H9 (cell line): ENCODE results near the gene MTG2. TPM values are rescaled to one million over a fixed set of nuclear protein-coding genes. Genes with fewer than 3 reads are reported as not detected.

ENCODE experiments used
- DNase-seq: peaks from one replicate; pipeline ENCODE4 v3.0.0-alpha.2; 2017
- H2AFZ ChIP-seq: one replicate; pipeline ENCODE4 v1.6.1; 2013; ENCODE audit warnings: mild to moderate bottlenecking, low read length, control low read depth, moderate library complexity
- H2AK5ac ChIP-seq: 2 replicates; pipeline ENCODE4 v1.6.1; 2013; ENCODE audit warnings: low read length, control low read depth, mixed read lengths; ENCODE audit not compliant: insufficient read length
- H2BK120ac ChIP-seq: one replicate; pipeline ENCODE4 v1.6.1; 2013; ENCODE audit warnings: low read depth, mild to moderate bottlenecking, low read length, control low read depth, inconsistent platforms; ENCODE audit not compliant: poor library complexity, severe bottlenecking
- H2BK12ac ChIP-seq: 2 replicates; pipeline ENCODE4 v1.6.1; 2013; ENCODE audit warnings: low read length, control low read depth, mixed read lengths, low read depth; ENCODE audit not compliant: insufficient read length
- H2BK15ac ChIP-seq: 2 replicates; pipeline ENCODE4 v1.6.1; 2013; ENCODE audit warnings: low read depth, low read length, control low read depth
- H2BK20ac ChIP-seq: one replicate; pipeline ENCODE4 v1.6.1; 2013; ENCODE audit warnings: low read depth, mild to moderate bottlenecking, low read length, control low read depth, inconsistent platforms; ENCODE audit not compliant: poor library complexity, severe bottlenecking
- H2BK5ac ChIP-seq: 2 replicates; pipeline ENCODE4 v1.6.1; 2013; ENCODE audit warnings: low read length, control low read depth, mixed read lengths; ENCODE audit not compliant: insufficient read length
- H3K14ac ChIP-seq: 2 replicates; pipeline ENCODE4 v1.6.1; 2013; ENCODE audit warnings: low read length, control low read depth; ENCODE audit not compliant: insufficient read depth
- H3K18ac ChIP-seq: 2 replicates; pipeline ENCODE4 v1.6.1; 2013; ENCODE audit warnings: low read depth, mild to moderate bottlenecking, mixed read lengths, low read length, control low read depth; ENCODE audit not compliant: insufficient read length
- H3K23ac ChIP-seq: 2 replicates; pipeline ENCODE4 v1.6.1; 2013; ENCODE audit warnings: low read length, control low read depth, mixed read lengths, low read depth; ENCODE audit not compliant: insufficient read length
- H3K23me2 ChIP-seq: 2 replicates; pipeline ENCODE4 v1.6.1; 2013; ENCODE audit warnings: low read depth, mild to moderate bottlenecking, mixed read lengths, low read length, control low read depth; ENCODE audit not compliant: insufficient read length, poor library complexity, severe bottlenecking
- H3K27ac ChIP-seq: 2 replicates; pipeline ENCODE4 v1.5.1; 2013; ENCODE audit warnings: low read length, control low read depth, mixed read lengths, low read depth; ENCODE audit not compliant: insufficient read length
- H3K27me3 ChIP-seq: 2 replicates; pipeline ENCODE4 v1.6.1; 2013; ENCODE audit warnings: low read length, control low read depth, inconsistent platforms; ENCODE audit not compliant: insufficient read depth
- H3K4ac ChIP-seq: 2 replicates; pipeline ENCODE4 v1.6.1; 2013; ENCODE audit warnings: low read depth, mild to moderate bottlenecking, control low read depth, inconsistent platforms, low read length, moderate library complexity
- H3K4me1 ChIP-seq: 2 replicates; pipeline ENCODE4 v1.6.1; 2013; ENCODE audit warnings: low read length, control low read depth, inconsistent platforms; ENCODE audit not compliant: insufficient read depth
- H3K4me2 ChIP-seq: 2 replicates; pipeline ENCODE4 v1.6.1; 2013; ENCODE audit warnings: low read length, control low read depth, mixed read lengths; ENCODE audit not compliant: insufficient read length, insufficient read depth
- H3K56ac ChIP-seq: 2 replicates; pipeline ENCODE4 v1.6.1; 2013; ENCODE audit warnings: low read depth, mild to moderate bottlenecking, mixed read lengths, low read length, control low read depth; ENCODE audit not compliant: insufficient read length
- H3K79me1 ChIP-seq: 2 replicates; pipeline ENCODE4 v1.6.1; 2013; ENCODE audit warnings: low read depth, mild to moderate bottlenecking, moderate library complexity, low read length, control low read depth, inconsistent platforms; ENCODE audit not compliant: insufficient read depth, poor library complexity, severe bottlenecking
- H3K79me2 ChIP-seq: 2 replicates; pipeline ENCODE4 v1.6.1; 2013; ENCODE audit warnings: low read length, control low read depth, inconsistent platforms; ENCODE audit not compliant: insufficient read depth
- H3K9ac ChIP-seq: 2 replicates; pipeline ENCODE4 v1.6.1; 2013; ENCODE audit warnings: low read length, control low read depth, mixed read lengths; ENCODE audit not compliant: insufficient read length; ENCODE audit errors: extremely low read depth
- H3K9me3 ChIP-seq: one replicate; pipeline ENCODE4 v1.6.1; 2013; ENCODE audit warnings: low read depth, low read length, inconsistent platforms; ENCODE audit not compliant: control insufficient read depth
- H3T11ph ChIP-seq: one replicate; pipeline ENCODE4 v1.6.1; 2013; ENCODE audit warnings: mild to moderate bottlenecking, low read length, control low read depth, inconsistent platforms
- H4K20me1 ChIP-seq: one replicate; pipeline ENCODE4 v1.6.1; 2013; ENCODE audit not compliant: control insufficient read depth, insufficient read length, insufficient read depth
- H4K5ac ChIP-seq: 2 replicates; pipeline ENCODE4 v1.6.1; 2013; ENCODE audit warnings: low read depth, mild to moderate bottlenecking, mixed read lengths, low read length, control low read depth; ENCODE audit not compliant: insufficient read length
- H4K8ac ChIP-seq: replicated peaks from 2 replicates; pipeline ENCODE4 v1.6.1; 2013; ENCODE audit warnings: low read length, control low read depth, mixed read lengths, low read depth; ENCODE audit not compliant: insufficient read length
- H4K91ac ChIP-seq: 2 replicates; pipeline ENCODE4 v1.6.1; 2013; ENCODE audit warnings: low read depth, mild to moderate bottlenecking, moderate library complexity, mixed read lengths, low read length, control low read depth; ENCODE audit not compliant: insufficient read length
- H3K27ac Mint-ChIP-seq, 3 experiments: 2 replicates in 2 of 3; 3 replicates in 1 of 3; pipeline ENCODE4 v1.8.0; 2020 to 2021; ENCODE audit warnings: mixed read lengths in 3 of 3, mild to moderate bottlenecking in 1 of 3, moderate library complexity in 1 of 3
- H3K27me3 Mint-ChIP-seq: 2 replicates; pipeline ENCODE4 v1.8.0; 2021; ENCODE audit warnings: low read depth, mild to moderate bottlenecking, moderate library complexity, mixed read lengths
- H3K36me3 Mint-ChIP-seq, 3 experiments: 2 replicates in 2 of 3; 3 replicates in 1 of 3; pipeline ENCODE4 v1.8.0; 2020 to 2021; ENCODE audit warnings: low read depth in 3 of 3, mixed read lengths in 3 of 3; ENCODE audit not compliant: insufficient read depth in 1 of 3
- H3K4me1 Mint-ChIP-seq, 2 experiments: 2 replicates each; pipeline ENCODE4 v1.8.0; 2020; ENCODE audit warnings: mixed read lengths in 2 of 2
- H3K4me3 Mint-ChIP-seq, 2 experiments: 2 replicates in 1 of 2; 3 replicates in 1 of 2; pipeline ENCODE4 v1.8.0; 2020 to 2021; ENCODE audit warnings: mild to moderate bottlenecking in 2 of 2, mixed read lengths in 2 of 2, moderate library complexity in 1 of 2
- H3K9me3 Mint-ChIP-seq, 2 experiments: 2 replicates in 1 of 2; 3 replicates in 1 of 2; pipeline ENCODE4 v1.8.0; 2020; ENCODE audit warnings: mild to moderate bottlenecking in 2 of 2, mixed read lengths in 2 of 2, moderate library complexity in 1 of 2
- WGBS: extraction: QIAGEN DNeasy Blood & Tissue Kit; methylation state at CpG from one replicate; pipeline ENCODE4 v1.1.7; 2013; ENCODE audit warnings: missing lambda C conversion rate, low lambda C conversion rate, mixed read lengths; ENCODE audit not compliant: insufficient read length; ENCODE audit errors: extremely low coverage; 5-methylcytosine and 5-hydroxymethylcytosine counted together
- total RNA-seq: library from RNA; stranded (reverse); gene quantifications from 2 replicates; pipeline ENCODE4 v1.2.1, GENCODE V29; 2021
- TF ChIP-seq, protein P1 (sequence below): fragments of 200-600 bp; sonication (generic); conservative IDR thresholded peaks from 3 replicates; pipeline ENCODE4 v1.8.0; 2021; ENCODE audit warnings: antibody characterized with exemption, mild to moderate bottlenecking

Gene MTG2
- total RNA-seq, 1 experiment from 2014 or later, result 25.1 TPM

DNA sequence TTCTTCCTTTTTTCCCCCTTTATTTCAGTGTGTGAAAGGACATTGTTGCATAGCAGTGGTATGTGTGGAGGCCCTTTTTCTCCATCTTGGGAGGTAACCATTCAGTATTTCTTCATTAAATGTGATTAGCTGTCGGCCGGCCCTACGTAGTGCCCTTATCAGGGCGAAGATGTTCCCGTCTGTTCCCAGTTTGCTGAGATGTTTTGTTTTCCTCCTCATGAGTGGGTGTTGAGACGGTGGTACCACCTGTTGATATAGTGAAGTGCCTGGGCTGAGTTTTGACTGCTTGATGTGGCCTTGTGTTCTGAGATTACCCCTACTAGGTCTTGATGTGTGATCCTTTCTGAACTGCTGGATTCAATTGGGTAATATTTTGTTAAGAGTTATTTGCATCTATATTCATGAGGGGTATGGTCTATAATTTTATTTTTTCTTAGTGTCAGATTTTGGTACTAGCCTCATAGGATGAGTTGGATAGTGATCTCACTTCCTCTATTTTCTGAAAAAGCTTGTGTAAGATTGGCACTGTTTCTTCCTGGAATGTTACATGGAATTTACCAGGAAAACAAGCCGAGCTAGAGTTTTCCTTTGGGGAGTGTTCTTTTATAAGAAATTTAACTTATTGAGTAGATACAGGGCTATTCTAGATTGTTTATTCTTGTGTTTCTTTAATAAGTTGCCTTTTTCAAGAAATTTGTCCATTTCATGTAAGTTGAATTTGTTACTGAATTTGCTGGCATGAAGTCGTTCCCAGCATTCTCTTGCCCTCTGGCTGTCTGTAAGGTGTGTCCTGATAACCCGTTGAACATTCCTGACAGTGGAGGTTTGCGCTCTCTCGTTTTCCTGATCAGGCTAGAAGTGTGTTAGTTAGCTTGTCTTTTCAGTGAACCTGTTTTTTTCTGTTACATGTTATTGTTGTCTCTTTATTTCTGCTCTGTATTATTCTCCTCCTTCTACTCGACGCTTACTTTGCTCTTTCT lies 4.3 kb downstream of the MTG2 start:
- H3K27ac ChIP-seq, result no peak overlapping the region
- no peaks in the 10 kb centered on the region for H3K27me3 ChIP-seq

More for the DNA sequence above, 4.3 kb downstream of the MTG2 start:
- H3K9me3 Mint-ChIP-seq, result no peaks in the 10 kb centered on the region
- H3K4me3 Mint-ChIP-seq, result no peak overlapping the region; a peak in 1 of 5 replicates
- no peak for DNase-seq
- H3K23me2 ChIP-seq, result peaks cover 3% of the 10 kb centered on the region
- H3T11ph ChIP-seq, result no peak overlapping the region
- no peaks in the 10 kb centered on the region for H3K79me1 ChIP-seq
- H2BK120ac ChIP-seq, result no peak overlapping the region
- peaks cover 0 to 3% (median 0%) of the 10 kb centered on the region in 3 experiments; a peak in 1 of 7 replicates for H3K36me3 Mint-ChIP-seq
- WGBS, result no CpG with 5 or more reads among the region's 13 CpGs
- no peaks in the 10 kb centered on the region for H3K9me3 ChIP-seq
- no peak overlapping the region for H2AFZ ChIP-seq
- H3K14ac ChIP-seq, result no peak overlapping the region
- no peak overlapping the region for H3K4me2 ChIP-seq
- H3K27me3 Mint-ChIP-seq, result no peaks in the 10 kb centered on the region; the same call in 1 of the 2 replicates
- peaks cover 8 to 9% of the 10 kb centered on the region in 2 experiments for H3K4me1 Mint-ChIP-seq
- no peak overlapping the region for H4K8ac ChIP-seq
- no peaks in the 10 kb centered on the region for H4K20me1 ChIP-seq
- no peak overlapping the region for H3K4ac ChIP-seq
- H2BK12ac ChIP-seq, result no peak overlapping the region
- peaks cover 2% of the 10 kb centered on the region; the same call in 1 of the 2 replicates for H3K4me1 ChIP-seq
- H3K56ac ChIP-seq, result no peak overlapping the region
- H3K27ac Mint-ChIP-seq, result no peak overlapping the region; a peak in 1 of 7 replicates
- TF ChIP-seq, protein P1, sequence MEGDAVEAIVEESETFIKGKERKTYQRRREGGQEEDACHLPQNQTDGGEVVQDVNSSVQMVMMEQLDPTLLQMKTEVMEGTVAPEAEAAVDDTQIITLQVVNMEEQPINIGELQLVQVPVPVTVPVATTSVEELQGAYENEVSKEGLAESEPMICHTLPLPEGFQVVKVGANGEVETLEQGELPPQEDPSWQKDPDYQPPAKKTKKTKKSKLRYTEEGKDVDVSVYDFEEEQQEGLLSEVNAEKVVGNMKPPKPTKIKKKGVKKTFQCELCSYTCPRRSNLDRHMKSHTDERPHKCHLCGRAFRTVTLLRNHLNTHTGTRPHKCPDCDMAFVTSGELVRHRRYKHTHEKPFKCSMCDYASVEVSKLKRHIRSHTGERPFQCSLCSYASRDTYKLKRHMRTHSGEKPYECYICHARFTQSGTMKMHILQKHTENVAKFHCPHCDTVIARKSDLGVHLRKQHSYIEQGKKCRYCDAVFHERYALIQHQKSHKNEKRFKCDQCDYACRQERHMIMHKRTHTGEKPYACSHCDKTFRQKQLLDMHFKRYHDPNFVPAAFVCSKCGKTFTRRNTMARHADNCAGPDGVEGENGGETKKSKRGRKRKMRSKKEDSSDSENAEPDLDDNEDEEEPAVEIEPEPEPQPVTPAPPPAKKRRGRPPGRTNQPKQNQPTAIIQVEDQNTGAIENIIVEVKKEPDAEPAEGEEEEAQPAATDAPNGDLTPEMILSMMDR, result no peak
- H3K9ac ChIP-seq, result no peak overlapping the region
- H4K91ac ChIP-seq, result no peak overlapping the region
- no peak overlapping the region for H2BK5ac ChIP-seq
- H2AK5ac ChIP-seq, result no peak overlapping the region
- peaks cover 4% of the 10 kb centered on the region; the same call in 1 of the 2 replicates for H3K79me2 ChIP-seq
- no peak overlapping the region for H3K18ac ChIP-seq
- H2BK15ac ChIP-seq, result no peak overlapping the region
- no peak overlapping the region for H3K23ac ChIP-seq
- no peak overlapping the region for H4K5ac ChIP-seq
- H2BK20ac ChIP-seq, result no peak overlapping the region
